ENCODE measurements around the gene UPP2. TPM values are rescaled to one million over a fixed set of nuclear protein-coding genes. Genes with fewer than 3 reads are reported as not detected.

UPP2 gene
- total RNA-seq, 1 experiment from 2014 or later = not detected

DNA sequence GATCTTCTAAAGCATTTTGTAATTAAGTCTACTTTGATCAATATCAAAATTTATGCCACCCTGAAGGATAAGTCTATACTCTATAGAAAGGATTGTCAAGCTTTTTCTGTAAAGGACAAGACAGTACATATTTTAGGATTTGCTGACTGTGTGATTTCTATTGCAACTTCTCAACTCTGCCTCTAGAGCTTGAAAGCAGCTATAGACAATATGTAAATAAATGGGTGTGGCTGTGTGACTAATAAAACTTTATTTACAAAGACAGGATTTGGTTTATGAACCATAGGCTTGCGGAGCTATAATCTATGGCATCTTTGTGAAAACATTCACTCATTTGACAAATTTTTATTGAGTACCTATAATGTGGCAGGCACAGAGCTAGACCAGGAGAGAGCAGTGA, 18.4 kb downstream of the UPP2 start:
- Mint-ChIP-seq H3K4me3 (ENCODE audit: low read depth, unreplicated experiment) (no peak overlapping the region), H3K4me1 (ENCODE audit: low read depth, unreplicated experiment) (peaks cover 30% of the 10 kb centered on the region), H3K27me3 (ENCODE audit: unreplicated experiment) (no peaks in the 10 kb centered on the region), H3K36me3 (ENCODE audit: insufficient read depth, unreplicated experiment) (no peaks in the 10 kb centered on the region), H3K27ac (ENCODE audit: unreplicated experiment) (no peak overlapping the region), H3K9me3 (ENCODE audit: low read depth, unreplicated experiment) (peaks cover 5% of the 10 kb centered on the region)
- intact Hi-C loops (cut with micrococcal nuclease; ENCODE audit: unreplicated experiment) = no loop called here
- no peak for DNase-seq
- TF ChIP-seq, protein P1, sequence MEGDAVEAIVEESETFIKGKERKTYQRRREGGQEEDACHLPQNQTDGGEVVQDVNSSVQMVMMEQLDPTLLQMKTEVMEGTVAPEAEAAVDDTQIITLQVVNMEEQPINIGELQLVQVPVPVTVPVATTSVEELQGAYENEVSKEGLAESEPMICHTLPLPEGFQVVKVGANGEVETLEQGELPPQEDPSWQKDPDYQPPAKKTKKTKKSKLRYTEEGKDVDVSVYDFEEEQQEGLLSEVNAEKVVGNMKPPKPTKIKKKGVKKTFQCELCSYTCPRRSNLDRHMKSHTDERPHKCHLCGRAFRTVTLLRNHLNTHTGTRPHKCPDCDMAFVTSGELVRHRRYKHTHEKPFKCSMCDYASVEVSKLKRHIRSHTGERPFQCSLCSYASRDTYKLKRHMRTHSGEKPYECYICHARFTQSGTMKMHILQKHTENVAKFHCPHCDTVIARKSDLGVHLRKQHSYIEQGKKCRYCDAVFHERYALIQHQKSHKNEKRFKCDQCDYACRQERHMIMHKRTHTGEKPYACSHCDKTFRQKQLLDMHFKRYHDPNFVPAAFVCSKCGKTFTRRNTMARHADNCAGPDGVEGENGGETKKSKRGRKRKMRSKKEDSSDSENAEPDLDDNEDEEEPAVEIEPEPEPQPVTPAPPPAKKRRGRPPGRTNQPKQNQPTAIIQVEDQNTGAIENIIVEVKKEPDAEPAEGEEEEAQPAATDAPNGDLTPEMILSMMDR (IDR thresholded peaks at IDR 0.05; ENCODE audit: unreplicated experiment) = no peak
- BruUV-seq (replicated peaks) = no TSS peak
- CTCF ChIA-PET = interaction anchor here (0.7 to 3.4 kb wide), 3 partner anchors 11 to 86 kb away, joined by 3 to 14 read pairs (median 3); no protein-coding TSS in a partner anchor

DNA sequence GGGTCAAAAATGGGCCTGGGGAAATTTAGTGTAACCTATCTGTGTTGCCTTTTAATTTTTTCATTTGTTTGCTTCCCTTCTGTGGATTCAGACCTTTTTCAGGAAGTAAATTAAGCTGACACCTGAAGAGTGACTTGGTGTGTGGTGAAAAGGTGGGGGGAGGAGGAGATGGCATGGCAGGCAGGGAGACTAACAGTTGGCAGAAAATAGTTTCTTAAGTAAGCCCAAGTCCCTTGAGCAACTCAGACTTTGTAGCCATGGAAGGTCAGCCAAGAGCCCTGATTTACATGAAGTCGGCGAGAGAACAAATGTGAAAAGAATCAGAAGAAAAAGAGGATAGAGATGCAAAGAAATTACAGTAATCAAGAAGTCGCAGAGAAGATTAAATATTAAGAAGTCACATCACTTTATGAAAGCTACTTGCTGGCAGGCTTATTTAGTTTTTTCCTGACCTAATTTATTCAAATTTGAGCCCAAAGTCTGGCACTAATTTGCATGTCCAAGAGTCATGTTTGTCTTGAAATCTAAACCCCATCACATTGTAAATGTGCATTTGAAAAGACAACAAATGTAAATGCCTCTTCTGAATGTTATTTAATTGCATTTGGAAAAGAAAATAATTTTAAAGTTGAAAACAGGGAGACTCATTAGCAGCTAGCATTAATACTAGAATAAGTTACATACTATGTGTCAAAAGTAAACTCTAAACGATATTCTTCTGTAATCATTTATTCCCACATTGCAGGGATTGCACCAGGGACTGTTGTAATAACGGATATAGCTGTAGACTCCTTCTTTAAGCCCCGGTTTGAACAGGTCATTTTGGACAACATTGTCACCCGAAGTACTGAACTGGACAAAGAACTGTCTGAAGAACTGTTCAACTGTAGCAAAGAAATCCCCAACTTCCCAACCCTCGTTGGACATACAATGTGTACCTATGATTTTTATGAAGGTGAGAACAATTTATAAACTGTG, 19.3 kb downstream of the UPP2 start:
- no peak overlapping the region for H3K27ac Mint-ChIP-seq (ENCODE audit: unreplicated experiment)
- no peaks in the 10 kb centered on the region for H3K36me3 Mint-ChIP-seq (ENCODE audit: insufficient read depth, unreplicated experiment)
- intact Hi-C loops (cut with micrococcal nuclease; ENCODE audit: unreplicated experiment) = no loop called here
- DNase-seq = peak; percentile 33
- H3K4me1 Mint-ChIP-seq (ENCODE audit: low read depth, unreplicated experiment) = peaks cover 36% of the 10 kb centered on the region
- H3K9me3 Mint-ChIP-seq (ENCODE audit: low read depth, unreplicated experiment) = peaks cover 5% of the 10 kb centered on the region
- H3K4me3 Mint-ChIP-seq (ENCODE audit: low read depth, unreplicated experiment) = no peak overlapping the region
- TF ChIP-seq, protein P1 (IDR thresholded peaks at IDR 0.05; ENCODE audit: unreplicated experiment) = no peak
- BruUV-seq (replicated peaks) = no TSS peak
- CTCF ChIA-PET = interaction anchor here (1.0 to 3.4 kb wide), 2 partner anchors 10 to 87 kb away, joined by 3 to 14 read pairs; no protein-coding TSS in a partner anchor
- no peaks in the 10 kb centered on the region for H3K27me3 Mint-ChIP-seq (ENCODE audit: unreplicated experiment)

DNA sequence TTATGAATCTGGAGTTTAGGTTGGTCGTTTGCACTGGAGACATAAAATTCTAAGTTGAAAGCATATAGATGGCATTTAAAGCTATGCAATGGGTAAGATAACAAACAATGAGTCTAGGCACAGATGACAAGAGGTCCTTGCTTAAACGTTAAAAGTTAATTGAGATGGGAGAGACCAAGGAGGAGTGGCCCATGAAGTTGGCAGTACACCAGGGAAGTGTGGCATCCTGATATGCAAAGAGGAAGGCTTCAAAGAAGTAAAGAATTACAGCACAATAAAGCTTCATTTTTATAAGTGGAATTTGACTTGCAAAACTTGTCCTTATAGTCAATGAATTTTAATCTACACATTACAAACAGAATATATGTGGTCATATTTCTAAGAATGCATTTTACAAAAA, 23.2 kb downstream of the UPP2 start:
- no peak for DNase-seq
- Mint-ChIP-seq H3K9me3 (ENCODE audit: low read depth, unreplicated experiment) (peaks cover 5% of the 10 kb centered on the region), H3K27ac (ENCODE audit: unreplicated experiment) (no peak overlapping the region), H3K4me1 (ENCODE audit: low read depth, unreplicated experiment) (peaks cover 72% of the 10 kb centered on the region), H3K27me3 (ENCODE audit: unreplicated experiment) (no peaks in the 10 kb centered on the region), H3K4me3 (ENCODE audit: low read depth, unreplicated experiment) (no peak overlapping the region), H3K36me3 (ENCODE audit: insufficient read depth, unreplicated experiment) (no peaks in the 10 kb centered on the region)
- CTCF ChIA-PET = interaction anchor here (0.7 kb wide), 1 partner anchor 363 kb away, joined by 4 read pairs; no protein-coding TSS in a partner anchor
- no TSS peak for BruUV-seq (replicated peaks)
- TF ChIP-seq, protein P1 (IDR thresholded peaks at IDR 0.05; ENCODE audit: unreplicated experiment) = no peak
- intact Hi-C loops (cut with micrococcal nuclease; ENCODE audit: unreplicated experiment) = loop anchor here (2.0 kb wide), 2 partner anchors 30 to 90 kb away; no protein-coding TSS in a partner anchor

DNA sequence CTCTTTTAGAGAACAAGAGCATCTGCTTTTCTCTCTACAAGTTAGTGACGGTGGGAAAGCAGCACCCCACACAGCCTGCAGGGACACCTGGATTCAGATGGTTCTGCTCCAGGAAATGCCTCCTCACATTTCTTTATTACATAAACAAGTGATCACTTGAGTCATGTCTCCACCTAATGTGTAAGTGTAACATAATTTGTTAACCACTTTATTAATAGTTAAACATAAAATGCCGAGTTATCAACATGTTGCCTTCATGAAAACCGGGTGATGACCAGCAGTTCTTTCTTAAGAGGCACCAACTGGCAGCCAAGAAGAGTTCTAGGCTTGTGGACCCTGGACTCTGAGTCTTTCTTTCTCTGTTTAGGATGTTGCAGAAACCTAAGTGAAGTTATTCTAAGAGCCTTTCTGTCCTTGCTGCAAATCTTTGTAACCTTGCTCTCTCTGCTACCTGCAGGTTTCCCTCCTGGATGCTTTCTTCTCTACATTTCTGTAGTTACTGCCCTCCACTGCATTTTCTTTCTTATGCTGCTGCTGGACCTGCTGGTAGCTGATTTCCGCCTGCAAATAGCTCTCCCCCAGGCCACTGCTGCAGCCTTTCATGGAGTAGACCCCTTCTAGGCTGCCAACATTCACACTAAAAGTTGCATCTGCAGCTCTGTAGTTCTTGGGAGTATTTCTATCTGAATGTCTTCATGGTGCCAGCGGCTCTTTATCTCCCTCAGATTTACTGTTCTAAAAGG, 24.3 kb downstream of the UPP2 start:
- H3K36me3 Mint-ChIP-seq (ENCODE audit: insufficient read depth, unreplicated experiment) = peaks cover 4% of the 10 kb centered on the region
- peak; percentile 30 for DNase-seq
- BruUV-seq (replicated peaks) = no TSS peak
- peaks cover 5% of the 10 kb centered on the region for H3K9me3 Mint-ChIP-seq (ENCODE audit: low read depth, unreplicated experiment)
- TF ChIP-seq, protein P1 (IDR thresholded peaks at IDR 0.05; ENCODE audit: unreplicated experiment) = no peak
- peaks cover 66% of the 10 kb centered on the region for H3K4me1 Mint-ChIP-seq (ENCODE audit: low read depth, unreplicated experiment)
- H3K4me3 Mint-ChIP-seq (ENCODE audit: low read depth, unreplicated experiment) = no peak overlapping the region
- CTCF ChIA-PET = no interaction called here
- no peaks in the 10 kb centered on the region for H3K27me3 Mint-ChIP-seq (ENCODE audit: unreplicated experiment)
- peak overlapping the region; percentile 68 for H3K27ac Mint-ChIP-seq (ENCODE audit: unreplicated experiment)
- intact Hi-C loops (cut with micrococcal nuclease; ENCODE audit: unreplicated experiment) = loop anchor here (2.0 kb wide), 2 partner anchors 31 to 91 kb away; no protein-coding TSS in a partner anchor

Data from Calu3 (cell line).